GM18499 (cell line): ENCODE data around the gene SYDE2.
"Not testable (repeated sequence)": the region's sequence is repeated elsewhere in the genome, so short reads cannot be mapped to it uniquely, and the experiment has no call there.

ENCODE experiments used
- ATAC-seq: cut with Tn5 transposase; IDR thresholded peaks from one replicate; pipeline ENCODE4 v1.9.1; 2021; ENCODE audit warnings: moderate number of reproducible peaks; ENCODE audit not compliant: insufficient read depth, unreplicated experiment

SYDE2 gene

DNA sequence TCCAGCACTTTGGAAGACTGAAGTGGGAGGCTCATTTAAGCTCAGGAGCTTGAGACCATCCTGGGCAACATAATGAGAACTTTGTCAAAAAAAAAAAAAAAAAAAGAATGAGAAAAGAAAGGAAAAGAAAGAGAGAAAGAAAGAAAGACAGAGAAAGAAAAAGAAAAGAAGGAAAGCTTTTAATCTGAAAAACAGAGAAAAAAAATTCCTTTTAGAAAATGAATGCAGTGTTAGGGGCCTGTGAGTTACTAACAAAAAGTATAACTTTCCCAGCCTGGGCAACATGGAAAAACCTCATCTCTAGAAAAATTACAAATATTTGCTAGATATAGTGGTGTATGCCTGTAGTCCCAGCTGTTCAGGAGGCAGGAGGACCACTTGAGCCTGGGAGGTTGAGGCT is 15.9 kb upstream of the SYDE2 start:
- no peak for ATAC-seq

DNA sequence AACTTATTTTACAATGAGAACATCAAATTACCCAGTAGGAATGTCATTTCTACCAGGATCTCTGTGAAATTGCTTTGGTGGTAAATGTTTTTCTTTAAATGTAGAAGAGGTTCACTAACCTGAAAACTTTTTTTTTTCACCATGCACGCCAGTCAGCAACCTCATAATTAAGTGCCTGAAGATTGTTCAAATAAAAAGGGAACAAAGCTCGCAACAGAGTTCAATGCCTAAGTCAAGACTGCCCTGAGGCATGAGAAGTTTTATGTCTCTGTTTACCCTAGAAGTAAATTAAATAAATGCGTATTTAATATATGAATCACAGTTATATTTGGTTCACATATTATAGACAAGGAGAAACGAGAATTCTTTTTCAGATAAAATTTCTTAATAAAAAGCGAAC is 13.8 kb upstream of the SYDE2 start:
- ATAC-seq, result no peak

DNA sequence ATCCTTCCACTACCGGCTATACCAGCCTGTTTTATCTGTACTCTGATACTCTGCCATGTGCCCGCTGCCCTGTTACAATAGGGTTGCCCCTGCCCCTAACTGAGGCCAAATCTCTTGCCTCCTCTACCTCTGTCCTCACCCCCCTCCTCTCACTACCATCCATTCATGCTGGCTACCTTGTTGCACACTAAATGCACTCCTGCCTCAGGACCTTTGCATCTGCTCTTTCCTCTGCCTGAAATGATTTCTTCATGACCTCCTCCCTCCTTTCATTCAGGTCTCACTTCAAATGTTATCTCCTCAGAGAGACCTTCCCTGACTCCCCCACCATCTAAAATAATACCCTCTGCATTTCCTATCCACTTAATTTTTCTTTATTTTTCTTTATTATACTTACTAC is 7.7 kb upstream of the SYDE2 start:
- no peak for ATAC-seq

DNA sequence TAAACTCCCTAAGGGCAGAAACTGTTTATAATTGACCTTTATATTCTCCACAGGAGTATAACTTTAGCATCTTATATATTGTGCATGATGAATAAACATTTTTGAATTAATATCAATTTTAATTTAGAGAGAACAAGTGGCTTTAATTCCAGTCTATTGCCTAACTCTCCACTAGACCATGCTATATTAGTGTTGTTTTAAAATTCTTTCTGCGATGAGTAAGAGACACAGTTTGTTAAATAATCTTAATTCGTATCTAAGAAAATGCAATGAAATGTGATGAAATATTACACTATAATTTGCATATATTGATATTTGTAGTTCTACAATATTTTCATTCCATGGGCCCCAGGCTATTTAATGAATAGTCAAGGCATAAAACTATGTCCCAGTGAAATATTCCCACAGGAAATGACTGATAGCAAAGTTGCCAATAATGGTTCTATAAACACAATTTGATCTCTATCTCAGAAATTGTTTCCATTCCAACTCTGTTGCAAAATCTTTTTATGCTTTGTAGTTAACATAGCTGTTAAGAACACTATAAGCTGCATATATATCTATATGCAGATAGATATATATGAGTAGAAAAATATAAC is 2.9 kb upstream of the SYDE2 start:
- ATAC-seq, result no peak

DNA sequence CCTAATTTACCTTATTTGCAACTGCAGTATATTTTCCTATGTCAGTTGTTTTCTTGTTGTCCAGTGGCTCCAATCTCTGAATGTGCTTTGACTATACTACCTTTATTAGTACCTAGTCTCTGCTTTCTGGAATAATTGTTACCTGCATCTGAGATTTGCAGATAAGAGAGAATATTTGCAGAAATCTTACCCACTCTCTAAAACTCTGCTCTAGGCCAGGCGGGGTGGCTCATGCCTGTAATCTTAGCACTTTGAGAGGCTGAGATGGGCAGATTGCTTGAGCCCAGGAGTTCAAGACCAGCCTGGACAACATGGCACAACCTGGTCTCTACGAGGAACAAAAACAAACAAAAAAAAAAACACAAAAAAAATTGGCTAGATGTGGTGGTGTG is 2.0 kb upstream of the SYDE2 start:
- no peak for ATAC-seq

DNA sequence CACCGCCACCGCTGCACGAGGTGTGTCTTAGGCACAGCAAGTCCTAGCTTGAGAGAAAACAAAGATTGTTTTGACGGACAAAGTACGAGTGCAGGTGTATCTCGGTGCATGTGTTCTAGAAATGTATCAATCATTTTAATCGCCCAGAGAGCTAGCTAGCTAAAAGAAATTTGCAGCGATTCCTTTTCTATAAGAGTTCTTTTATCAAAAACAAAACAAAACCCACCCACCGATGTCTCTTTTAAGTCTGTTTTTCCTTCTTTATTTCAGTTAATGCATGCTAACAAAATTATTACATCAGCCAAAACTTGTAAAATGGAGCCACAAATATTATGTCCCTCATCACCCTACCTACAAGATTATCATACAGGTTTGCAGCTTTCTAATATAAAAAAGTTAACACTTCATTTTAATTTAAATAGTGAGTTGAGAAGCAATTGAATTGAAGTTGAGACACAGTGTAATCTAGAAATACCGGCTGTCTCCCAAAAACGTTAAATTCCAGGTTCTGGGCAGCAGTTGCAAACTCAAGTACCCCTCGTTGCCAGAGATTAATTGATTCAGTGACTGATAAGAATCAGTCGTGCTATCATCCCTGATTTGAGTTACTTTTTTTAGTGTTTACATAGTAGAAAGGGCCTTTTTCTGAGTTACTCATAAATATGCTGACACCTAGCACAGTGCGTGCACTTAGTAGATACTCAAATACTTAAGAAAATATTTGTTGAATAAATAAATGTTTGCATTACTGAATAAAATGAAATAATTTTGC is 1.5 kb upstream of the SYDE2 start:
- ATAC-seq, result peak; percentile 24

DNA sequence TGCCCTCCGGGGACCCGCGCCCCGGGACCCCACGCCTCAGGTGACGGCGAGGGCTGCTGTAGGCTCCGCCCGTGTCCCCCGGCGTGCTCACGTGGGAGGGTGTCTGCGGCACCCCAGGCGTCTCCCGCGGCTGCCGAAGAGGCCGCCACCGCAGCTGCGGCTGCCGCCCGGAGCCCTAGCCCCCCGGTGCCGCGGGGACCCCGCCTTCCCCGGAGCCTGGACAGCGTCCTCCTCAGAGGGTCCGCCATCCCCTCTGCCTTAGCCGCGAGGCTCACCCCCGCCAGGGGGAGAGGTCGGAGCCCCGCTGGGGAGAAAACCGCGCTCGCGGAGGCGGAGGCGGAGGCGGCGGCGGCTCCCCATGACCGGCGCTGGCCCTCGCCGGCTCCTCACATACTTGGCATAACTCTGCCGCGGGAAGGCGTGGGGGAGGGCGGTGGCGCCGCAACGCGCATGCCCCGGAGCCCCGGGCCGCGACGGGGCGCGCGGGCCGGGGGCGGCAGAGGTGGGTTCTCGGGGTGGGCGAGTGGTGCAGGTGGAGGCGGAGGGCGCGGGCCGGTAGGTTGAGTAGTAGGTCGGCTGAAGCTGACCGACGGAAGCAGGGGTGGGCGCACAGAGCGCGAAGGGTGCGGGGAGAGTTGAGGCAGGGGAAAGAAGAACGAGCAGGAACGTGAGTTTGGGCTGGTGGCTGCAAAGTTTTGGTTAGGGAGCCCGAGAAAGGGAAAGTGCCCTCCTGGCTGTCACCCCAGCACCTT is 700 bp upstream of the SYDE2 start:
- peak; percentile 23 for ATAC-seq

DNA sequence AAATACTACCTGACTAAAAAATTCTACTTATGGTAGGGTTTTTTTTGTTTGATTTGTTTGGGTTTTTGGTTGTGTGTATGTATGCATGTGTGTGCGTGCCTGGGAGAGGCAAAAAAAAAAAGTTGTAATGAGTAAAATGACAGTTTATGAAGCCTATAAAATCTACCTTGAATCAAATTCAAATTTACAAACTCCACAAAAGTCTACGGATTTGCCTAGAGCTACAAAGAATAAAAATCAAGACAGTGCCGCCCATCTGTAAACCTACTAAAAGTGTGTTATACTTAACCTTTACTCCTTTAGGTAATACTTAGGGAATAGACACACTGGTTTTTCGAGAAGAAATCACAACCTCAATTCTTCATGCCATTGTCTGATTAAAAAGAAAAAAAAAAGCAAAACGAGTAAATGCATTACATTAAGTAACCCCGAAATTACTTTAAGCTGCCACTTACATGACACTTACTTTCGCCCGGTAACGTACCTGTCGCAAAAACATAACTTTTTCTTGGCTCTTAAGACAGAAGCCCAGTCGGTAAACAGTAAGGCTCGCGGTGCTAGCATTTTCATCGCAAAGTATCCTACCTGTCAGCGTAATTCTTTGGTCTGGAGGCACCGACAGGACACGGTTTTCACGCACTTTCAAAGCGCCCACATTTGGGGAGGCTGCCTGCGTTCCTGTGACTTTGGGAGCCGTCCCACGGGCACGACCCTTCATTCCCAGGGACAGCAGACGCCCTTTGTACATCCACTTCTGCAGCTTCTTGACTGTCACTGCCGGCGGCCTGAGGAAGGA is 951 bp downstream of the SYDE2 start:
- peak; percentile 9 for ATAC-seq

DNA sequence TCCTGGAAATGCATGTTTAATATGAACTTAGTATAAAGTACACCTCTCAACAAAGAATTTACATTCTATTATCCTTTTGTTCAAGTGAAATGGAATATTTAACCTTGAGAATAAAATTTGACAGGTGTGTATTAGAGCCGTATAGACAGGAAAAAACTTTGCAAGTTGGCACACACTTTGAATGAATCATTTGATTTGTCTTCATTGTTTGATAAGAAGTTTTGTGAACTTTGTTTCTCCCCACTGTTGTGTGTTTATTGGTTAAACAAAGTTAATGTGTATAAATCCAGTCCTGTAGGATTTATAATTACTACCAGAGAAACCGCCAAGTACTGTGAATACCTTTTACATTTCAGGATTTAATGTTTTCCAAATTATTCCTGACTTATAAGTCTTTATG is 2.0 kb downstream of the SYDE2 start:
- no peak for ATAC-seq

DNA sequence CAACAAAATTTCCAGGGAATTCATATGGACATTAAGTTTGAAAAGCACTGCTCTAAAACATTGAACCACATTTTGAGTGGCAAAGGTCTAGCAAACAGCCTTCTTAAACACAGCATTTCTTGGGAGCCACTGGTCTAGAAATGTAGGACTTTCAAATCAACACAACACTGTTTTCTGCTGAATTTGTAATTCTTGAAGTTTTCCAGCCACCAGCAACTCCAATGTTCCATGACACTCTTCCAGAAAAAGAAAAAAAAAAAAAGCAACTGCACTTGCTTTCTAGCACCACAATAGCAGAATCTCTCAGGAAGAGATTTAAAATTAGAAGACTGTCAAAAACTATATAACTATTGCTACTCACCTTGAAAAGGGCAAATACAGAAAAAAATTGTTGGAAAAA is 4.5 kb downstream of the SYDE2 start:
- ATAC-seq, result no peak

DNA sequence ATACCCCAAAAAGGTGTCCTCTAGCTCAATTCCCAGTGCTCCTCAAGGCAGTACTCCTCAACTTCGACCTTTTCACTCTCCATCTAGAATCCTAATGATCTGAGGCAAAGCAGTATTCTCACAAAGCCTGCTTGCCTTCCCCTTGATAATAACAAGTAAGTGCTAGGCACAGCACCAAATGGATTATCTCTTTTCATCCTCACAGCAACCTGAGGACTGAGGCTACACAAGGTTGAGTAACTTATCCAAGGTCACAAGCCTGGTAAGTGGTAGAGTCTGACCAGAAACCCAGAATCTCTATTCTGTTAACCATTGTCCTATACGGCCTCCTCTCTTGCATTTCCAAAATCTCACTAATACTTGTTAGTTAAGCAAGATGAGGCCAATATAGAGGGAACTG is 5.1 kb downstream of the SYDE2 start:
- no peak for ATAC-seq

DNA sequence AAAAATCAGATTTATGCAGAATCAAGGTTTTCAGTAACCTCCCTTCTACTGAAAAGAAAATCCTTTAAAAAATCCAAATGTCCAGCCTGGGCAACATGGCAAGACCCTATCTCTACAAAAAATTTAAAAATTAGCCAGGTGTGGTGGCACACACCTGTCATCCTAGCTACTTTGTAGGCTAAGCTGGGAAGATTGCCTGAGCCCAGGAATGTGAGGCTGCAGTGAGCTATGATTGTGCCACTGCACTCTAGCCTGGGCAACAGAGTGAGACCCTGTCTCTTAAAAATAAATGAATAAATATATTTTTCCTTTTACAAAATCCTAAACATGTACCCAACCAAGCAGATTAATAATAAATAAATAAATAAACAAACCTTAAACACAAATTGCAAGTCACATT is 8.7 kb downstream of the SYDE2 start:
- not testable (repeated sequence) for ATAC-seq

DNA sequence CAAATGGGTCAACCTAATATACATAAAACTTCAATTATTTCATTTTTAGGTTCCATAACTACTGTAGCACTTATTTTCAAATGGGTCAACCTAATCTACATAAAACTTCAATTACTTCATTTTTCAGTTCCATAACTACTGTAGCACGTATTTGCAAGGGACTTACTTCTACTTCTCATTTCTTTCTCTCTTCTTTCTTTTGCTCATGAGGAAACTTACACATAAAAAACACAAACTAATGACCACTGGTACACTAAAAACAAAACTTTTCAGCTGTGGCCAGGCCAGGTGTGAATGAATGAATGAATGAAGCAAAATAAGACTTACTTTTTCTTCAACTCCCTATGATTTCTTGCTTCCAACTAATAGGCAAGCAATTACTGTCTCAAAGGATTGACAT is 11.7 kb downstream of the SYDE2 start:
- ATAC-seq, result peak; percentile 77

DNA sequence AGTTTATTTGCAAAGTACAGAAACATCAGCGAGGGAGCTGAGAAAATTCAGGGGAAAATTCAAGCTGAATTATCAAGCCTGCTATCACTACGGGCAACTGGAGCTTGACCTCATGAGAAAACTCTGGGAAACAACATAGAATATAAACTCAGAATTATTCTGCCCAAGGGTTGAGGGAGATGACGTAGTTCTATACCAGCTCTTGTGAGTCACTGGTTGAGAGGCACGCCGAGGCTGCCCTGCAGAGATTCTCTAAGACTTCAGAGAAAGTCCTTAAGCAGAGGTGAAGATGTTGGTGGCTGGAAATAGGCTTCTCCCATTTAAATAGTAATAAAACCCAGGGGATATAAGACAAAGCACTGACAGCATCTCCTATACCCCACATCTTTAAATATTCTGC is 12.3 kb downstream of the SYDE2 start:
- ATAC-seq, result no peak

DNA sequence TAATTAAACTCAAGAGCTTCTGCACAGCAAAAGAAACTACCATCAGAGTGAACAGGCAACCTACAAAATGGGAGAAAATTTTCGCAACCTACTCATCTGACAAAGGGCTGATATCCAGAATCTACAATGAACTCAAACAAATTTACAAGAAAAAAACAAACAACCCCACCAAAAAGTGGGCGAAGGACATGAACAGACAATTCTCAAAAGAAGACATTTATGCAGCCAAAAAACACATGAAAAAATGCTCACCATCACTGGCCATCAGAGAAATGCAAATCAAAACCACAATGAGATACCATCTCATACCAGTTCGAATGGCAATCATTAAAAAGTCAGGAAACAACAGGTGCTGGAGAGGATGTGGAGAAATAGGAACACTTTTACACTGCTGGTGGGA is 13.8 kb downstream of the SYDE2 start:
- ATAC-seq, result not testable (repeated sequence)

DNA sequence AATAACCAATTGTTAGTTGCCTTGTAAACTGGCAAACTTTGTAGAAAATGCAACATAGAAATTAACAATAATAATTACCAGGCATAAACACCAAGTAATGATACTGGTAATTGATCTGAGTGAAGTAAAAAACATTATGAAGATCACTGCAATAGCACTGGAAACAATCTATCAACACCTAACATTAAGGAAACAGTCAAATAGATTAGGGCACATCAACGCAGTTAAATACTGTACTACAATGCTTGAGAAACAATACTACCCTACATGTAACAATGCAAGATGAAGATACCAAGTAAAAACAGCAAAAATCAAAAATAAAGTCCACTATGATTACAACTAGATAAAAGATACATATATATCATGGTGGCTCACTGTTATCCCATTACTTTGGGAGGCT is 16.6 kb downstream of the SYDE2 start:
- ATAC-seq, result no peak

DNA sequence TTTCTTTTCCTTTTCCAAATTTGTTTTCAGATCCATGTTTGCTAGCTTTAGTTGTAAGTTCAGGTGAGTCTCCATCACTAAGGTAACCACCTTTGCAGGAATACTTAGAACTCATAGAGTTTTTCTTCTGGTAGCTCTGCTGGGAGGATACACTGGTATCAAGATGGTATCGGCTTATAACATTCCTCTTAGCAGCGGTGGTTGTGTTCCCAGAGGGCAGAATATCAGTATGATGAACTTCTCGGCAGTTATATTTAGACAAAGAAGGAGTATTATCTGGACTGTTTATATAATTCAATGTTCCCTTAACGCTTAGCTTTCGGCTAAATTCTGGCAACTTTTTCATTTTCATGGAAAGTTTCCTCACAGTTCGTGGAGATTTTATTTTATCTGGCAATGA is 18.1 kb downstream of the SYDE2 start:
- ATAC-seq, result no peak

DNA sequence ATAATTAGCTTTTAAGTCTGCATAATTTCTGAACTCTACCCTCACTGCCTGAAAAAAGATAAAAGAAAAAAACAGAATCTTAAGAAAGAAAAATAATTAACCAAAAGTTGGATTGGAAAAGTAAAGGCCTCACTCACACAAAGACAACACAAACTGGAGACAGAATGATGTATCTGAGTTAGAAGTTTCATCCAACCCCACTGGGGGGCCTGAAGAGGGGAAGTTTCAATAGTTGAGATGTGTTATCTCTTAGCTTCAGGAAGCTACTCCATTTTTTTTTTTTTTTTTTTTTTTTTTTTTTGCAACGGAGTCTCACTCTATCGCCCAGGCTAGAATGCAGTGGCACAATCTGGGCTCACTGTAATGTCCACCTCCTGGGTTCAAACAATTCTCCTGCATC is 19.9 kb downstream of the SYDE2 start:
- ATAC-seq, result no peak

DNA sequence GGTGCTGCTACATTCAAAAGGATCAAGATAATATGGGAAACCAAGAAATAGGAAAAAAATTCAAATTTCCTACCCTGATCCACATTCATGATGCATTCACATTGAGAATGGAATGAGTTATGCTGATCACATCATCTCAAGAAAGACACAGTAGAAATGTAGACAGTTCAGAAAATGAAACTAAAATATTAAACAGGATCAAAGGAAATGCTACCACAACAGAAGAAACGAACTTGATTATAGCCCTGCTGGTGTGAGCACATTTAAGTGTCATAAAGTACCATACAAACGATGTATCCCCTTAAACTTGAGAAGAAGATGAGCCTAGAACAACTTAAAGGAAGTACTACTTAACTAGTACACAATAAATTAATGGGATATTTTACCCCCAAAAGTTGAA is 21.3 kb downstream of the SYDE2 start:
- no peak for ATAC-seq

DNA sequence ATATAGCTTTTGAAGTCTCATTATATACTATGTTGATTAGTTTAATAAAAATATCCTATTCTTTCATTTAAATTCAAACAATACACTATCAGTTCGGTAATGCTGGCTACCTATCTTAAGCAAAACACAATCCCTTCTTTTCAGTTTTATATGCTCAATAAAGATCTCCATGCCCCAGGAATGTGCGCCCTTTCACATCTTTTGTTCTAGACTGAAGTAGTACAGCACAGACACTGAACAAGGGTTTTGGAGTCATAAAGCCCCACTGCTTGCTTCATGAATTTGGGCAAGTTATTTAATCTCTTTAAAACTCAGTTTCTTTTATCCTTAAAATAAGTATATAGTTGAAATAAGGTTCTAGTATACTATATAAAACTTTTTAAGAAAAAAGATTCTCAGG is 22.4 kb downstream of the SYDE2 start:
- no peak for ATAC-seq

DNA sequence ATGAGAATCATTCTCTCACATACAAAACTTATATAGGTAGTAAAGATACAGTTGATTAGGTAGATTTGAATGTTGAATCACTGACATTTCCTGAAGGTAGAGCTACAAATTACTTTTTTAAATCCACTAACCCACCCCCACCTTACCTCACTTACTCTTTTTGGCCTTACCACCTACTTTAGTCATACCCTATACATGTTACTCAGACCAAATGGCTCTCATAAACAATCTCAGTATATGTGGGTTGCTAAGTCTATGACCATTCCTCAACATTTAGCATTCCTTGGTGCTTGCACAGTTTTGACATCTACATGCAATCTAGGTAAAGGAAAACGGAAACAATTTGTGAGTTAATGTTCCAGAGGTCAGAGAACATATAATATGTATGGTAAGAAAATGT is 26.3 kb downstream of the SYDE2 start:
- ATAC-seq, result no peak
